Measurements from ENCODE around the gene RNF121.

GRCh38 chr11:71895961-71896360 lies 32.9 kb upstream of the RNF121 start:
- TF ChIP-seq CTCF (IDR thresholded peaks at IDR 0.05) = no peak
- no peak for TF ChIP-seq POLR2A (IDR thresholded peaks at IDR 0.05)
